ENCODE measurements around the gene LIG1. TPM values are rescaled to one million over a fixed set of nuclear protein-coding genes. Genes with fewer than 3 reads are reported as not detected.
A peak's percentile ranks its signal among the peaks of the same experiment; 100 is the strongest.

The LIG1 gene
- total and polyA plus RNA-seq, 2 of the 13 experiments (the other 11 are each of a cell fraction or from before 2014, with no cell fraction given), result 20.1 to 64.4 TPM

GRCh38 chr19:48169939-48170803 lies at the start of gene LIG1, which contains the start of gene ZSWIM9 (continued):
- TF ChIP-seq, protein P1, sequence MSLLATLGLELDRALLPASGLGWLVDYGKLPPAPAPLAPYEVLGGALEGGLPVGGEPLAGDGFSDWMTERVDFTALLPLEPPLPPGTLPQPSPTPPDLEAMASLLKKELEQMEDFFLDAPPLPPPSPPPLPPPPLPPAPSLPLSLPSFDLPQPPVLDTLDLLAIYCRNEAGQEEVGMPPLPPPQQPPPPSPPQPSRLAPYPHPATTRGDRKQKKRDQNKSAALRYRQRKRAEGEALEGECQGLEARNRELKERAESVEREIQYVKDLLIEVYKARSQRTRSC (CRISPR knock-in tag; IDR thresholded peaks at IDR 0.05; ENCODE audit: low read depth), result 0 out of 2 replicates have a peak, but pooled peaks have one; percentile 58
- peak; percentile 48; the same call in 1 of the 2 replicates for TF ChIP-seq JUN (CRISPR knock-in tag; IDR thresholded peaks at IDR 0.05)
- TF ChIP-seq, protein P2, sequence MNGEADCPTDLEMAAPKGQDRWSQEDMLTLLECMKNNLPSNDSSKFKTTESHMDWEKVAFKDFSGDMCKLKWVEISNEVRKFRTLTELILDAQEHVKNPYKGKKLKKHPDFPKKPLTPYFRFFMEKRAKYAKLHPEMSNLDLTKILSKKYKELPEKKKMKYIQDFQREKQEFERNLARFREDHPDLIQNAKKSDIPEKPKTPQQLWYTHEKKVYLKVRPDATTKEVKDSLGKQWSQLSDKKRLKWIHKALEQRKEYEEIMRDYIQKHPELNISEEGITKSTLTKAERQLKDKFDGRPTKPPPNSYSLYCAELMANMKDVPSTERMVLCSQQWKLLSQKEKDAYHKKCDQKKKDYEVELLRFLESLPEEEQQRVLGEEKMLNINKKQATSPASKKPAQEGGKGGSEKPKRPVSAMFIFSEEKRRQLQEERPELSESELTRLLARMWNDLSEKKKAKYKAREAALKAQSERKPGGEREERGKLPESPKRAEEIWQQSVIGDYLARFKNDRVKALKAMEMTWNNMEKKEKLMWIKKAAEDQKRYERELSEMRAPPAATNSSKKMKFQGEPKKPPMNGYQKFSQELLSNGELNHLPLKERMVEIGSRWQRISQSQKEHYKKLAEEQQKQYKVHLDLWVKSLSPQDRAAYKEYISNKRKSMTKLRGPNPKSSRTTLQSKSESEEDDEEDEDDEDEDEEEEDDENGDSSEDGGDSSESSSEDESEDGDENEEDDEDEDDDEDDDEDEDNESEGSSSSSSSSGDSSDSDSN (CRISPR knock-in tag; IDR thresholded peaks at IDR 0.05), result peak; percentile 66
- TF ChIP-seq ZSCAN21 (CRISPR knock-in tag; IDR thresholded peaks at IDR 0.05; ENCODE audit: borderline replicate concordance), result peak; percentile 87; the same call in 1 of the 2 replicates
- TF ChIP-seq, protein P3, sequence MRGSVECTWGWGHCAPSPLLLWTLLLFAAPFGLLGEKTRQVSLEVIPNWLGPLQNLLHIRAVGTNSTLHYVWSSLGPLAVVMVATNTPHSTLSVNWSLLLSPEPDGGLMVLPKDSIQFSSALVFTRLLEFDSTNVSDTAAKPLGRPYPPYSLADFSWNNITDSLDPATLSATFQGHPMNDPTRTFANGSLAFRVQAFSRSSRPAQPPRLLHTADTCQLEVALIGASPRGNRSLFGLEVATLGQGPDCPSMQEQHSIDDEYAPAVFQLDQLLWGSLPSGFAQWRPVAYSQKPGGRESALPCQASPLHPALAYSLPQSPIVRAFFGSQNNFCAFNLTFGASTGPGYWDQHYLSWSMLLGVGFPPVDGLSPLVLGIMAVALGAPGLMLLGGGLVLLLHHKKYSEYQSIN (CRISPR knock-in tag; IDR thresholded peaks at IDR 0.05; ENCODE audit: borderline replicate concordance), result no peak
- TF ChIP-seq PAX8 (CRISPR knock-in tag; IDR thresholded peaks at IDR 0.05; ENCODE audit: borderline replicate concordance), result no peak
- TF ChIP-seq ZNF383 (CRISPR knock-in tag; IDR thresholded peaks at IDR 0.05; ENCODE audit: borderline replicate concordance), result no peak
- TF ChIP-seq SKI (IDR thresholded peaks at IDR 0.05; ENCODE audit: partially characterized antibody), result peak; percentile 10
- no peak for TF ChIP-seq ZNF234 (CRISPR knock-in tag; conservative IDR thresholded peaks at IDR 0.05)
- no peak for TF ChIP-seq SOX6 (IDR thresholded peaks at IDR 0.05)
- 0 out of 2 replicates have a peak, but pooled peaks have one; percentile 28 for TF ChIP-seq SOX6 (CRISPR knock-in tag; IDR thresholded peaks at IDR 0.05)
- TF ChIP-seq NR3C1 (CRISPR knock-in tag; IDR thresholded peaks at IDR 0.05), result no peak
- no peak for TF ChIP-seq MYNN (CRISPR knock-in tag; IDR thresholded peaks at IDR 0.05; ENCODE audit: low read depth)
- peak; percentile 84; the same call in 1 of the 2 replicates for TF ChIP-seq ZNF713 (CRISPR knock-in tag; IDR thresholded peaks at IDR 0.05)
- no peak for TF ChIP-seq LRRFIP1 (CRISPR knock-in tag; conservative IDR thresholded peaks at IDR 0.05)
- TF ChIP-seq PAWR (CRISPR knock-in tag; IDR thresholded peaks at IDR 0.05; ENCODE audit: borderline replicate concordance), result no peak
- peak; percentile 39; the same call in 1 of the 2 replicates for TF ChIP-seq ZNF788 (CRISPR knock-in tag; IDR thresholded peaks at IDR 0.05; ENCODE audit: borderline replicate concordance)
- TF ChIP-seq USF2 (IDR thresholded peaks at IDR 0.05; ENCODE audit: low read depth, low read length), result no peak
- no peak for TF ChIP-seq USF2 (CRISPR knock-in tag; IDR thresholded peaks at IDR 0.05; ENCODE audit: borderline replicate concordance)
- no peak for TF ChIP-seq NR1H2 (CRISPR knock-in tag; IDR thresholded peaks at IDR 0.05; ENCODE audit: borderline replicate concordance, low read depth)
